Measurements from ENCODE around the gene EMC6. TPM values are rescaled to one million over a fixed set of nuclear protein-coding genes. Genes with fewer than 3 reads are reported as not detected.
A peak's percentile ranks its signal among the peaks of the same experiment; 100 is the strongest.

Gene EMC6
- total RNA-seq, 1 donor from 2014 or later, result 57.0 TPM

GRCh38 chr17:3645310-3645709, 23.3 kb upstream of the EMC6 start:
- Histone ChIP-seq H3K9me3 (replicated peaks) (no peaks in the 10 kb centered on the region), H3K4me3 (no peak overlapping the region), H3K4me1 (peaks cover 11% of the 10 kb centered on the region), H3K36me3 (peaks cover 61% of the 10 kb centered on the region), H3K27ac (replicated peaks) (no peak overlapping the region), H3K27me3 (ENCODE audit: low read depth) (no peaks in the 10 kb centered on the region)
- TF ChIP-seq CTCF (IDR thresholded peaks at IDR 0.05; ENCODE audit: borderline replicate concordance), result no peak
- no peak for DNase-seq
- intact Hi-C loops (cut with micrococcal nuclease), result no loop called here

GRCh38 chr17:3647251-3647650, 21.4 kb upstream of the EMC6 start:
- intact Hi-C loops (cut with micrococcal nuclease), result no loop called here
- no peak for DNase-seq
- Histone ChIP-seq H3K27ac (replicated peaks) (no peak overlapping the region), H3K4me1 (no peaks in the 10 kb centered on the region), H3K4me3 (no peak overlapping the region), H3K27me3 (ENCODE audit: low read depth) (no peaks in the 10 kb centered on the region), H3K36me3 (peaks cover 61% of the 10 kb centered on the region), H3K9me3 (replicated peaks) (no peaks in the 10 kb centered on the region)
- no peak for TF ChIP-seq CTCF (IDR thresholded peaks at IDR 0.05; ENCODE audit: borderline replicate concordance)

- intact Hi-C loops (cut with micrococcal nuclease), result no loop called here
- Histone ChIP-seq H3K4me3 (no peak overlapping the region), H3K9me3 (replicated peaks) (no peaks in the 10 kb centered on the region), H3K27ac (replicated peaks) (no peak overlapping the region), H3K27me3 (ENCODE audit: low read depth) (no peaks in the 10 kb centered on the region), H3K4me1 (no peaks in the 10 kb centered on the region), H3K36me3 (peaks cover 56% of the 10 kb centered on the region)
- TF ChIP-seq CTCF (IDR thresholded peaks at IDR 0.05; ENCODE audit: borderline replicate concordance), result peak; percentile 60
- DNase-seq, result peak; percentile 52
These were observed 20.6 kb upstream of the EMC6 start for GRCh38 chr17:3647769-3648555.

- TF ChIP-seq CTCF (IDR thresholded peaks at IDR 0.05; ENCODE audit: borderline replicate concordance), result no peak
- no peaks in the 10 kb centered on the region for H3K27me3 ChIP-seq (ENCODE audit: low read depth)
- no peak overlapping the region for H3K4me3 ChIP-seq
- no peaks in the 10 kb centered on the region for H3K9me3 ChIP-seq (replicated peaks)
- H3K27ac ChIP-seq (replicated peaks), result no peak overlapping the region
- no peaks in the 10 kb centered on the region for H3K36me3 ChIP-seq
- DNase-seq, result no peak
- intact Hi-C loops (cut with micrococcal nuclease), result no loop called here
- peaks cover 28% of the 10 kb centered on the region for H3K4me1 ChIP-seq
These were observed 12.8 kb upstream of the EMC6 start for GRCh38 chr17:3655766-3656165.

- no peaks in the 10 kb centered on the region for H3K9me3 ChIP-seq (replicated peaks)
- no peak for DNase-seq
- no peaks in the 10 kb centered on the region for H3K27me3 ChIP-seq (ENCODE audit: low read depth)
- H3K27ac ChIP-seq (replicated peaks), result no peak overlapping the region
- TF ChIP-seq CTCF (IDR thresholded peaks at IDR 0.05; ENCODE audit: borderline replicate concordance), result no peak
- H3K4me3 ChIP-seq, result no peak overlapping the region
- peaks cover 34% of the 10 kb centered on the region for H3K4me1 ChIP-seq
- no peaks in the 10 kb centered on the region for H3K36me3 ChIP-seq
- intact Hi-C loops (cut with micrococcal nuclease), result no loop called here
These were observed 12.3 kb upstream of the EMC6 start for GRCh38 chr17:3656353-3656752.

All from left ventricle myocardium inferior (tissue), 1 donor.